Measurements from ENCODE around the gene VPS72.
A peak's percentile ranks its signal among the peaks of the same experiment; 100 is the strongest.
"Not testable (repeated sequence)": the region's sequence is repeated elsewhere in the genome, so short reads cannot be mapped to it uniquely, and the experiment has no call there.

The VPS72 gene, protein sequence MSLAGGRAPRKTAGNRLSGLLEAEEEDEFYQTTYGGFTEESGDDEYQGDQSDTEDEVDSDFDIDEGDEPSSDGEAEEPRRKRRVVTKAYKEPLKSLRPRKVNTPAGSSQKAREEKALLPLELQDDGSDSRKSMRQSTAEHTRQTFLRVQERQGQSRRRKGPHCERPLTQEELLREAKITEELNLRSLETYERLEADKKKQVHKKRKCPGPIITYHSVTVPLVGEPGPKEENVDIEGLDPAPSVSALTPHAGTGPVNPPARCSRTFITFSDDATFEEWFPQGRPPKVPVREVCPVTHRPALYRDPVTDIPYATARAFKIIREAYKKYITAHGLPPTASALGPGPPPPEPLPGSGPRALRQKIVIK
- total RNA-seq: 43.4 to 47.2 reads per million in 2 donors

DNA sequence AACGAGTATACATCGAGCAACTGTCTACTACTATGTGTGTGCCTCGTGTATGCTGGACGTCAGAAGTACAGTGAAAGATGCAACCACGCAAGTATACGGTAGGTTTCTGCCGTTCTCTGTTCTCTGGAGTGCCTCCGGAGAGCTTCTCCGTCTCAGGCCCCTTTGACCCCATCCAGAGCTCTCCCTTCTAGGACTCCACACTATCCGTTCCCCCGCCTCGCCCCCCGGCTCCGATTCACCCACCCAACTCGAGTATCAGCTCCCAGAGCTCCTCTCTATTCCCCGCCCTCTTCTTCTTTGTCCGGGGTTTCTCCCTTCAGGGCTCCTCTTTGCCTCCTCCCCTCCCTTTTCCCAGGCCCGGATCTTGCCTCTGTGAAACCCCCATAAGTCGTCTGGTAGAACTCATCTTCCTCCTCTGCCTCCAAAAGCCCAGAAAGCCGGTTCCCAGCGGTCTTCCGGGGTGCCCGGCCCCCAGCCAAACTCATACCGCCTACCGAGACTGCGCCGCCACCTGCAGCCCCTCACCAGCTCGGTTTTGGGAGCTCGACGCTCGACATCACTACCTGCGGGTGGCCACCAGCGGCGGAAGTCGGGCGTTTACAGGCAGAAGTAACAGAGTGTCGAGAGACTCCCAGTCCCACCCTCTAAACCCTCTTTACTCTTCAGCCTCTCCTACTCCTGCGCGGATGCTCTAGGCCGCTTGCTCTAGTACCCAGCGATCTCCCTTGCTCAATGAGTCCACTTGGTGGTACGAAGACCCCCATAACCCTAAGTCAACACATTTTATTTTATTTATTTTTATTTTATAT lies at the start of gene VPS72:
VPS72 (minus strand) TSS at position 561 of the 809 bp plus-strand sequence; CDS start at position 485, 76 bp downstream.
- peak; percentile 65 for DNase-seq

DNA sequence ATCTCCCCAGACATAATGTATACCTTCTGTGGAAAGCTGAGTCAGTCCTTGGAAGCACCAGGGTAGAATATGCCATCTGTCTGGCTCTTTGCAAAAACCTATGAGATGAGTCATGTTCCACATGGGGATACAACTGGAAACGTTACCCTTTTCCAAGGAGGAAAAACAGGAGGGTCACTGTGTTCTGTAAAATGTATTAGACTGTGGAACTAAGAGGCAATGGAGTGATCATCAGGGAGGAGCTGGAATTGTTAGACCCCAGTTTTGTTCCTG lies 48.4 kb upstream of the VPS72 start:
- no peak for DNase-seq

DNA sequence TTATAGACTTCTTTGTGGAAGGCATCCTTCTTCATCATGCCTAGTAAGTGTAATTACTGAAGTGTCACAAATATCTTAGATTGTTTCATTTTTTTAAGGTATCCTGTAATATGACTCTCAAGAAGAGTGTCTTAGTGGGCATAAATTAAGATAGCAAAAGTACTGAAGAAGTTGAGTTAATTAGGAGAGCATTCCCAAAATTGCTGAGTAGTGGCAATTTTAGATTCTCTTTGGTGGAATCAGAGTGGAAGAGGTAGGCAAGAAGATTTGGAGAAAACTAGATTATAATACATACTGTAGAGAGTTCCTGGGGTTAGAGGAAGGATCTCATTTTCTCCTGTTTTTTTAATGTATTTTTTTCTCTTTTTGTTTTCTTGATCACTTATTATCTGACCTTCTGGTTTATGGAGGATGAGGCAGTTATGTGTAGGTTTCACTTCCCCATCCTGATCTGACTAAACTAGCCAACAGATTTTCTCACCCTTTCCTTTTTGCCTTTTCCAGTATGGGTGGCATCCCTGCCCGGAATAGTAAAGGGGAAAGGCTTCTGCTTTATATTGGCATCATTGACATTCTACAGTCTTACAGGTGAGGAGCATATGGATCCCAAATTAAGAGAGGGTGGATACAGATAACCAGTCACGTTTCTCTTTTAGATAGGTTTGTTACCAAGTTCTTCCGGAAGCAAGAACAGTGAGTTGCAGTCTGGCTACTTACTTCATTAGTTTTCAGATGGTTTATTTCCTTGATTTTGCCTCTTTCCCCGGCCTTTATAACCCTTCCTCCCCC lies 47.9 kb upstream of the VPS72 start:
- DNase-seq: no peak

DNA sequence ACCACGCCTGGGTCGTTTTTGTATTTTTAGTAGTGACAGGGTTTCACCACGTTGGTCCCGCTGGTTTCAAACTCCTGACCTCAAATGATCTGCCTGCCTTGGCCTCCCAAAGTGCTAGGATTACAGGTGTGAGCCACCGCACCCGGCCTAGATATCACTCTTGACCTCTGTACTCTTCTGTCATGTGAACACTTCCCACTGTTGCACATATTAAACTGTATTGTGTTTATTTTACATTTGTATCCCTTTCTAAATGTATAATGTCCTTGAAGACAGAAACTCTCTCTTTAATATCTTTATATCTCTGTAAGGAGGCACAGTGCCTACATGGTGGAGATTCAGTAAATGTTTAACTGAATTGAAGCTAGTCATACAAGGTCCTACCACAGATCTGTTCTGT lies 45.2 kb upstream of the VPS72 start:
- no peak for DNase-seq

DNA sequence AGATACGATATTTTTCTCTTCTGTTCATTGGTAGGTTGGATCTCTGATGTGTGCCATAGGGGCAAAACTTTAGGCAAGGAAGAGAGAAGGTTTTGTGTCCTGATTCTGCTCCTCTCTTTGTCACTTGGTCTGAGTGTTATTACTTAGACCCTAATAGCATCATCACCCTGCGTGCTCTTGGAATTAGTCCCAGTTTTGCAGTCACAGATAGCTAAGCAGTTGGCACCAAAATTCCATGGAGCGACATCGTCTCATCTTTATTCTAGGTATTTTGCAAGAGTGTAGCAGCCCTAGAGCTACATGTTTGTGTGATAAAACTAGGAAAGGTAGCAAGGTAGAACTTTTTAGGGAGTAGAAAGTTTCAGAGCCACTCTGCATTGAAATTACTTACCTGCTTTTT lies 32.1 kb upstream of the VPS72 start:
- DNase-seq: no peak

DNA sequence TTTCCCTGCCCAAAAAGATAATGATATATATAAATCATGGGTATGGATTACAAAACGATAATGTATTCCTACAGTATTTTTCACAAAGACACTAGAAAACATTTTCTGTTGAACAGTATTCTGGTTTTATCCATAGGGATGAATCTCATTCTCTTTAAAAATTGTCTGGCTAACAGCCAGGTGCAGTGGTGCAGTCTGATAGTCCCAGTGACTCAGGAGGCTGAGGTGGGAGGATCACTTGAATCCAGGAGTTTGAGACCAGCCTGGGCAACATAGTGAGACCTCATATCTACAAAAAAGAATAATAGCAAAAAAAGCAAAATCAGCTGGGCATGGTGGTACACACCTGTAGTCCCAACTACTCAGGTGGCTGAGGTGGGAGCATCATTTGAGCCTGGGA lies 31.6 kb upstream of the VPS72 start:
- no peak for DNase-seq

DNA sequence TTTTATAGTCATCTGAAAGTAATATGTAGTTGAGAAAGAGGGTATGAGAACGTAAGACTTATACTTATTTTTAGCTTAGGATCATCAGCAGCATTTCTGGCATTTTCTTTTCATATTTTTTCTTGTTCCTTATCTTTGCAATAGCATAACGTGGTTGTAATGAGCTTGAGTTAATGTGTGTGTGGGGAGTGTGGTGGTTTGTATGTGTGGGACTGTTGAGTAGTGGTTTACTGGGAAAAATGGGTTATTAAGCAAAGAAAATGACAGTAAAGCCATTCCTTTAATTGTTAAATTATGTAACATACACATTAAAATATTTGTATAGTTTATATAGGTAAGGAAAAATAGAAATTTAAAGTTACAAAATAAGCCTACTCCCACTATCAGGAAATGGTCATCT lies 23.6 kb upstream of the VPS72 start:
- no peak for DNase-seq

DNA sequence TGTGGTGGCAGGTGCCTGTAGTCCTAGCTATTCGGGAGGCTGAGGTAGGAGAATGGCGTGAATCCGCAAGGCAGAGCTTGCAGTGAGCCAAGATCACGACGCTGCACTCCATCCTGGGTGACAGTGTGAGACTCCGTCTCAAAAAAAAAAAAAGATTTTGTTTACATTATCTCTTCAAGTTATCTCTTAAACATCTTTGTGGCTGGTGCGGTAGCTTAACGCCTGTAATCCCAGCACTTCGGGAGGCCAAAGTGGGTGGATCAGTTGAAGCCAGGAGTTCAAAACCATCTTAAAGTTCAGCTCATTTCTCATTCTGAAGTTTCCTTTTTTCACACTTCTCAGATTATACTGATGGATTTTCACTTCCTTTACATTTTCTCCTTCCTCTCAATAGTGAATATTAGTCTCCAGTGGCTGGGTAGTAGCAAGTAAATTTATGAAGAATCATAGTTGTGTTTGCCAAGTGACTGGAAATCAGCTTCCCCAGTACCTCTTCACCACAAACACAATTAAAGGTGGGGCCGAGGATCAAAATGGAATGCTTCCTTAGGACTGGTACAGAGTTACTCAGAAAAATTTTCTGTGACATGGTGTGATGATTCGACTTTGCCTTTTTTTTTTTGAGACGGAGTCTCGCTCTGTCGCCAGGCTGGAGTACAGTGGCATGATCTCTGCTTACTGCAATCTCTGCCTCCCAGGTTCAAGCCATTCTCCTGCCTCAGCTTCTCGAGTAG lies 22.1 kb upstream of the VPS72 start:
- DNase-seq: no peak

DNA sequence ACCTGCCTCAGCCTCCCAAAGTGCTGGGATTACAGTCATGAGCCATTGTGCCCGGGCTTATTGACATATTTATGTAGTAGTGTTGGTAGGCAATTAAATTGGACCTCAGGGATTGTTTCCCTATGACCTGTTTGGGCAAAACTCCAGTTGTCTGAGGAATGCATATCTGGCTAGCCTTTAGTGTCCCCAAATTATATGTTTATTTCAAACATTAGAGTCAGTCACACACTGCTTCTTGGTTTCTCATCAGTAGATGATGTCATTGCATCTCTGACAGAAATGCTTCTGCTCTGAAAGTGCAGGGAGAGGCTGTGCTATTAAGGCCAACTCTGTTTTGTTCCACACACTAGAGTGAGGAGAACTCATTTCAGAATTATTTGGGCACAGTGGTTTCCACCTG lies 20.8 kb upstream of the VPS72 start:
- no peak for DNase-seq

DNA sequence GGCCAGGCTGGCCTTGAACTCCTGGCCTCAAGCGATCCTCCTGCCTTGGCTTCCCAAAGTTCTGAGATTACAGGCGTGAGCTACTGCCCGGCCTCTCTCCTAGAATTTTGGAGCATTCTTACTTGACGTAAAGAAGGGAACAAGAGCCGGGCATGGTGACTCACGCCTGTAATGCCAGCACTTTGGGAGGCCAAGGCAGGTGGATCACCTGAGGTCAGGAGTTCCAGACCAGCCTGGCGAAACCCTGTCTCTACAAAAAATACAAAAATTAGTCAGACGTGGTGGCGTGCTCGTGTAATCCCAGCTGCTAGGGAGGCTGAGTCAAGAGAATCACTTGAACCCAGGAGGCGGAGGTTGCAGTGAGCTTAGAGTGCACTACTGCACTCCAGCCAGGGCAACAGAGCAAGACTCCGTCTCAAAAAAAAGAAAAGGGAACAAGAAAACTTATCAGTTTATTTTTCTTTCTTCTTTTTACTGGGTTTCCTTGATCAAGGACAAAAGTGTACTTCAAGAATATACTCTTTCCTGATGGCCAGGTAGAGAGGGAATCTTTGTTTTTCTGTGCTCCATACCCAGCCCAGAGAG lies 15.5 kb upstream of the VPS72 start:
- not testable (repeated sequence) for DNase-seq

DNA sequence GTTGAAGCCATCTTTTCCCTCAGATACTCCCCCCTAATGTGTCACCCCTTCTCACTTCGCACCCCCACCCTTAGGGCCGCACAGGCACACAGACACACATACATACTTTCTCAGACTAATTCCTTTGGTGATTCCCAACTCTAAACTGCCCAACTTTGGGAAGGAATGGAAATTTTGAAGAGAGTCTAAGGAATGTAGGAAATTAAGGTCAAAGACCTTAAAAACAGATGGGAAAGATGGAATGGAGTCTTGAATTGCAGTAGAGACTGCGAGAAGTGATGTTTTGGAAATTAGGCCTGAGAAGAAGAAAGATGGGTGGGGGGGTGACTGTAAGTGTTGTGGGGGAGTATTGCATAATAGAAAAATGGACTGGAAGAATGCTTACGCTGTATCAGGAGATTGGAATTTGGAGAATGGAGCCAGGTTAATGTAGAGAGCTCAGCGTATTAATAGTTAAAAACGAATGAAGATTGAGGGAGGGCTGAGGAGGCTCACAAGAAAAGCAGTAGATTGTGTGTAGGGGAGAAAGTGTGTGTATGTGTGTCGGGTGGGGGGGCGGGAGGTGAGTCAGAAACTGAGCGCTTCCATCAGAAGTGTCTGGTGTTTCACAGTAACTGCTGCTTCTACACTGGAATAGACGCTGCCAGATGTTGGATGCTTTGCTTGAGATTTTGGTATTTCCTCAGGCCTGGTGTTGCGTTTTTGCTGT lies 10.0 kb upstream of the VPS72 start:
- no peak for DNase-seq

DNA sequence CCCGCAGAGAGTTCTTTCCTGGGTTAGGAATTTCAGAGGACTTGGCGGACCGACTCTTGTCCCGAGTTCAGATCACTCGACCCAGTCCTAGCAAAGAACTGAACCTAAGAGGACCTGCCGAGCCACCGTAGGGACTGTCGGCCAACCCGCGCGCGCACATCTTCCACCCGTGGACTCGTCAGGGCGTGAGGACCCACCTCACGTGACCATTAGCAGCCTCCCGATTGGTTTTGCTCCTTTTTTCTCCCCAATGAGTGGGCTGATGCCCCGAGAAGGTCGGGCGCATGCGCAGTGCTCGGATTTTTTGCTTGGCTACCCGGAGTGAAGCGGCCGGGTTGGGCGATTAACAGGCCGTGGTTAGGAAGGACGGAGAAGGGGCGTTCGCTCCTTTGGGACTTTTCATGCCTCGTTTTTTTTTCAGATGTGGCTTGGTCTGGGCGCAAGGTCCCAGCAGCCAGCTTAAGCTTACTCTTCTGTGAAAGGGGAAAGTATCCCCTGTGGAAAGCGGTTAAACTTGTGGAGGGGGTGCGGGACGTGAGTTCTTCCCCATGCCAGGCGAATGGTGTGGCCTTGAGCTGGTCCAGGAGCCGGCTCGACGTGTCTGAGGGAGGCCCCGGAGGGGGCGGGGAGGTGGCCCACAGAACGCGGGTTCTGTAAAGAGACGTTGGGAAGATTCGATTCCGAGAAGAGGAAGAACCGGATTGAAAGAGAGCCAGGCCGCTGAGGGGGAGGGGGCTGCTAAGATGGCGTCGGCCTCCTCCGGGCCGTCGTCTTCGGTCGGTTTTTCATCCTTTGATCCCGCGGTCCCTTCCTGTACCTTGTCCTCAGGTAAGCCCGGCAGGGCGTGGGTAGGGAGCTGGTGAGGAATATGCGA lies 8.5 kb upstream of the VPS72 start, which contains the start of gene PIP5K1A:
PIP5K1A (plus strand) TSS at position 299 of the 874 bp plus-strand sequence; CDS start at position 744, 445 bp downstream.
- DNase-seq: peak; percentile 93

DNA sequence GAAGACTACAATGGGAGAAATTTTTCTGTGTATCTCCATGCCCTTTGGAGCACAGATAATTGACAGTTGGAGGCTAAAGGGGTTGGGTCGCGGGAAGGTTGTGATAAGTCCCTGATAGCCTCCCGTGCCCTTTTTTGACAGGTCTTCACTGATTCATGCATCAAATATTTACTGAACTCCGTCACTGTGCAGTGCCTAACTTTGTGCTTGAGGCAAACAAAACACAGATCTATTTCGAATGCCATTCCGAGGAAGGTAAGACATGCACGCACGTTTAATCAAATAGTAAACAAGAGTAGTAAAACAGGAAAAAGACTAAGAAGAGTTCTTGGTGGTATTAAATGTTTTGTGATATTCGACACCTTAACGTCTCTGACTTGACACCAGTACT lies 7.9 kb upstream of the VPS72 start:
- DNase-seq: no peak

DNA sequence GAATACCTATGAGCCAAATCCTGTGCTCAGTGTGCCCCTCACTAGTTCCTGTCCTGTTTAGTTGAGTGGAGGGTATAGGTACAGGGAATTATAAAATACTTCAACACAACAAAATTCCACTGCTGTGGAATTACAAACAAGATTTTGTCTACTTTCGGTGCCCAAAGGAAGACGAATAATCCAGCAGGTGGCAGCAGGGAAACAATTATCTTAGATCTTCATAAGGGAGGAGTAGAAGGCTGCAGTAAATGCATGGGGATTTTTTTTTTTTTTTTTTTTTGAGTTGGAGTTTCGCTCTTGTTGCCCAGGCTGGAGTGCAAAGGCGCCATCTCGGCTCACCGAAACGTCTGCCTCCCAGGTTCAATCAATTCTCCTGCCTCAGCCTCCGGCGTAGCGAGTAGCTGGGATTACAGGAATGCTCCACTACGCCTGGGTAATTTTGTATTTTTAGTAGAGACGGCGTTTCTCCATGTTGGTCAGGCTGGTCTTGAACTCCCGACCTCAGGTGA lies 6.3 kb upstream of the VPS72 start:
- DNase-seq: no peak

DNA sequence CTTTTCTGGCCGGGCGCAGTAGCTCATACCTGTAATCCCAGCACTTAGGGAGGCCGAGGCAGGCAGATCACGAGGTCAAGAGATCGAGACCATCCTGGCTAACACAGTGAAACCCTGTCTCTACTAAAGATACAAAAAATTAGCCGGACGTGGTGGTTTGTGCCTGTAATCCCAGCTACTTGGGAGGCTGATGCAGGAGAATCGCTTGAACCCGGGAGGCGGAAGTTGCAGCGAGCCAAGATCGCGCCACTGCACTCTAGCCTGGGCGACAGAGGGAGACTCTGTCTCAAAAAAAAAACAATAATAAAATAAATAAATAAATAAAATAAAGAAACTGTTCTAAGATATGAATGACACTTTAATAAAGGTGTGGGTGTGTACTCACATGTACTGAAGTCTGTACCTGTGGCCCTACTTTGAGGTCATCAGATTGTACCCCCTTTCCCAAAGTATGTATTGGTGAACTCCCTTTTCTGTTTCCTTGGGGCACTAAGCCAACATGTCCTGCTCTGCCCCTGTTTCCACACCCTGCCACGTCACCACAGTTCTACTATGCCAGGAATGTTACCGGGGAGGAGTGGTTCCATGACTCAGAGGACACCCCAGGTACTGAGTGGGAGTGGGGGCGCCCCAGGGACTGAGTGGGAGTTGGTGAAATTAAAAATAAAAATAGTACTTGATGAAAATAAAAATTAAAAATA lies 5.0 kb upstream of the VPS72 start:
- DNase-seq: not testable (repeated sequence)

DNA sequence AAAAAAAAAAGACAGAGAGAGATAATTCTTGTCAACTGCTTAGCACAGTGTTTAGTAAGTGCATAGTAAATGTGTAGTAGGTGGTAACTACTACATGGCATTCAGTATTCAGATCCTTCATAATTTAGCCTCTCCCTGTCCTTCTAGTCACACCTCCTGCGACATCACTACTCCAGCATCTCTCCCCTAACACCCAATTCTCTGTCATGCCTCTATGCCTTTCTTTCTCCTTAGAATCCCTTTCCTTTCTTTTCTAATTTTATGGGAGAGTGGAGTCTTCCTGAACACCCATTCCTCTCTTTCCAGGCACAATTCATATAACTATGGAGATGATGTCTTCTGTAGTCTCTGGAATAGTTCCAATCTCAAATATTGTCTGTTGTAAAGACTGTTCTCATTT lies 3.9 kb upstream of the VPS72 start:
- DNase-seq: no peak

DNA sequence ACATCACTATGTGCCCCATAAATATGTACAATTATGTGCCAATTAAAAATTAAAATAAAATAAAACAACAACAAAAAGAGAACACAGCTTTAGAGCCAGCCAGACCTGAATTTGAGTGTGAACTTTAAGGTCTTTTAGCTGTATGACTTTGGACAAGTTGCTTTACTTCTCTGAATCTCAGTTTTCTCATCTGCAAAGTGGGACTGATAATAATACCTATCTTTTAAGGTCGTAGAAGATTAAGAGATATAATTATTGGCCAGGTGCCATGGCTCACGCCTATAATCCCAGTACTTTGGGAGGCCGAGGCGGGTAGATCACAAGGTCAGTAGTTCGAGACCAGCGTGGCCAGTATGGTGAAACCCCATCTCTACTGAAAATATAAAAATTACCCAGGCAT lies 3.3 kb upstream of the VPS72 start:
- no peak for DNase-seq

DNA sequence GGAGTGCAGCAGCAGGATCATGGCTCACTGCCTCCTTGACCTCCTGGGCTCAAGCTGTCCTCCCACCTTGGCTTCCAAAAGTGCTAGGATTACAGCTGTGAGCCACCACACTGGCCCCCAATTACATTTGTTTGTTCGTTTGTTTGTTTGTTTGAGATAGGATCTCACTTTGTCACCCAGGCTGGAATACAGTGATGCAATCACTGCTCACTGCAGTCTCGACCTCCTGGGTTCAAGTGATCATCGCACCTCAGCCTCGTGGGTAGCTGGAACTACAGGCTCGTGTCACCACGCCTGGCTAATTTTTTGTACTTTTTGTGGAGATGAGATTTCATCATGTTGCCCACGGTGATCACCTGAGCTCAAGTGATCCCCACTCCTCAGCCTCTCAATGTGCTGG lies 2.0 kb upstream of the VPS72 start:
- no peak for DNase-seq

DNA sequence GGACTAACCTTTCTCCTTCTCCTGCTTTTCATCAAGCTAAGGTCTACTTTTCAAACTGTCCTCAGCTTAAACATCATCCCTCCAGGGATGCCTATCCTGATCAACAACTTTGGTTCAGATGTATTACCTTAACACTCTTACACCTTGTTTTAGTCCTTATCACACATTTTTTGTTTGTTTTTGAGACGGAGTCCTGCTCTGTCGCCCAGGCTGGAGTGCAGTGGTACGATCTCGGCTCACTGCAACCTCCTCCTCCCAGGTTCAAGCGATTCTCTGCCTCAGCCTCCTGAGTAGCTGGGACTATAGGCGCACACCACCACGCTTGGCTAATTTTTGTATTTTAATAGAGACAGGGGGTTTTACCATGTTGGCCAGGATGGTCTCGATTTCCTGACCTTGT lies 1.3 kb downstream of the VPS72 start:
- not testable (repeated sequence) for DNase-seq

DNA sequence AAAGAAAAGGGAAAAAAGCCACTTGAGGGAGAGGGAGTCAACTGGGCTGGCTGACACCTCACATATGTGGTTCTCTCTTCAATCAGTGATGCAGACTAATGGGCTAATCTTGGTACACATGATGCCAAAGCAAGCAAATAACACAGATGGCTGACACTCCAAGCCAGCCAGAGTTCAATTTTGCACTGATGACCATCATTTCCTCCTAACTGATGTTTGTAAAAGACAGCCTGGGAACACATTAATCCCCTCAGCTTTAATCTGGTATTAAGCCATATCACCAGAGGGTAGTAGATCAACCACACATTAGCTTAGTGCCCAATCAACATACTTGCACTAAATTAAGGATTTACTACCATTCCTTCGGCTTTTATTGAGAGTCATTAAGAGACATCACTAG lies 2.8 kb downstream of the VPS72 start:
- DNase-seq: no peak

Data from activated gamma-delta T cell (primary cell).